ENCODE measurements around the gene GNB1L.

GNB1L gene

GRCh38 chr22:19748991-19749664 lies 105.5 kb downstream of the GNB1L start:
- no peak for DNase-seq (ENCODE audit: low spot score)

GRCh38 chr22:19748139-19748538 lies 106.5 kb downstream of the GNB1L start:
- no peak for DNase-seq (ENCODE audit: low spot score)

- no peak for DNase-seq (ENCODE audit: low spot score)
Observed at GRCh38 chr22:19747551-19747950, 107.1 kb downstream of the GNB1L start.

- DNase-seq (ENCODE audit: low spot score): no peak
Observed at GRCh38 chr22:19746726-19747125, 107.9 kb downstream of the GNB1L start.

DNA sequence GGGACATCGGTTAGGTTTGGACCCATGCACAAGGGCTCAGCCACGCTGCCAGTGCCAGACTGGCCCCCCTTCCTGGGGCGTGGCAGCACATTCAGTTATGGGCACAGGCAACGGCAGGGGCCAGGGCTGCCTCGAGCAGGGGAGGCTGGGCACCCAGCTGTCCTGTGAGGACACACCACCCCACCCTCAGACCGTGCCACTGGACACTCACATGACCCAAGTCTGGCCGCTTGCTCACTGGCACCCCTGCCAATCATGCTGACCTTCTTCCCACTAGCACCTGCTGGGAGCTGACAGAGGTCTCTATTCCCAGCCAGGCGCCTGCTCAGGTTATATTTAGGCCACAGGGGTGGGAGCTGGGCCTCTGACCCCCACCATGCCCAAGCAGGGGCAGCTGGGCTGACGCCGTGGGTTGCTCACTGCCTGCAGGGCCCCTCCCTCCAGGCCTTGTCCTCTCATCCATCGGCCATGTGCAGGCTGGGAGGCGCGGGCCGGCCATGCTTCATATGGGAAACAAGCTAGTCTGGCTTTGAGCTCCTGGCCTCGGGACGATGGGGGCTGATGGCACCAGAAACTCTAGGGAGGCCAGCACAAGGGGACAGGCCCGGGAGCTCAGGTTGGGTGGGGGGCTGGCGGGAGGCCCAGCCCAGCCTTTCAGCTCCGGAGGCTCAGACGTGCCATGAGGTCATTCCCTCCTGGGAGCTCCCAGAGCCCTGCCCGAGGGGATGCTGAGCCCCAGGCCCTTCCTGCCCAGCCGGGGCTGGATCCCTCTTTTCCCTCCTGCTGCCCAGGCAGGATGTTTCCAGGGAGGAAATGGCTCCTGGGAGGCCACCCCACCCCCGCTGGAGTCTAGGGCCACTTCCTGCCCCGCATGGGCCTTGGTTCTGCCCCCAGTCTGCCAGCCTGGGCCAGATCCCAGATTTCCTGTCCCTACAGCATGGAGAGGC lies 109.2 kb downstream of the GNB1L start:
- DNase-seq (ENCODE audit: low spot score): no peak

GRCh38 chr22:19744350-19745006 lies 110.2 kb downstream of the GNB1L start:
- no peak for DNase-seq (ENCODE audit: low spot score)

DNA sequence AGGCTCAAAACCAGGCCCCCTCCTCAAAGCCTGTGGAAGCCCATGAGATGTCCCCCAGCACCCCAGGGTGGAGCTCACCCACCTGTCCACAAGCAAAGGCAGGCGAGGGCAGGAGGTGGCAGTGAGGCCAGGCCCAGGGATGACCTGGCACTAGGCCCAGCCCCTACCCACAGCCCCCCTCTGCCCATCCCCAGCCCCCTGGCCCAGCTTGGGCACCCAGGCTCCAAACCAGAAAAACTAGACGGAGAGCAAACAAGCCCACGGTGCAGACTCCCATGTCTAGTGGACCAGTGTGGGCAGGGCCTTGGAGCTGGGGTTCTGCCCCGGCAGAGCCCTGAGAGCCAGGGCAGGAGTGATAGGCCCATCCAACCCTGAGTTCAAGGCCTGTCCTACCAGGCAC lies 111.0 kb downstream of the GNB1L start:
- no peak for DNase-seq (ENCODE audit: low spot score)

DNA sequence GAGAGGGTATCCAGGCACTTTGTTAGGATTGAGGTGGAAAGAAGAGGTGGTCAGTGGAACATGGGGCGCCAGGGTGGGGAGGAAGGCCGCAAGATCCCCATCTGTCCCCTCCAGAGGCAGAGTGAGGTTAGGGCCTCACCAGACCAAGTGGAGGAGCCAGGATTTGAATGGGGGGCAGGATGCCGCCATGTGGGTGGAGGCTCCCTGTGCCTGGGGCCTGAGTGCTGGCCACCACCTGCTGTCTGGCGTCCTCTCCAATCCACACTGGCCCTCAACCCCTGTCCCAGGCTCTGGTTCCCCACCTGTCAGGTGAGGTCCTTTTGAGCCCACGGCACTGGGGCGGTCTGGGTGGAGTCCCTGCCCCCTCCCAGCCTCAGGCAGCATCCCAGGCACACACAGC lies 111.6 kb downstream of the GNB1L start:
- no peak for DNase-seq (ENCODE audit: low spot score)

DNA sequence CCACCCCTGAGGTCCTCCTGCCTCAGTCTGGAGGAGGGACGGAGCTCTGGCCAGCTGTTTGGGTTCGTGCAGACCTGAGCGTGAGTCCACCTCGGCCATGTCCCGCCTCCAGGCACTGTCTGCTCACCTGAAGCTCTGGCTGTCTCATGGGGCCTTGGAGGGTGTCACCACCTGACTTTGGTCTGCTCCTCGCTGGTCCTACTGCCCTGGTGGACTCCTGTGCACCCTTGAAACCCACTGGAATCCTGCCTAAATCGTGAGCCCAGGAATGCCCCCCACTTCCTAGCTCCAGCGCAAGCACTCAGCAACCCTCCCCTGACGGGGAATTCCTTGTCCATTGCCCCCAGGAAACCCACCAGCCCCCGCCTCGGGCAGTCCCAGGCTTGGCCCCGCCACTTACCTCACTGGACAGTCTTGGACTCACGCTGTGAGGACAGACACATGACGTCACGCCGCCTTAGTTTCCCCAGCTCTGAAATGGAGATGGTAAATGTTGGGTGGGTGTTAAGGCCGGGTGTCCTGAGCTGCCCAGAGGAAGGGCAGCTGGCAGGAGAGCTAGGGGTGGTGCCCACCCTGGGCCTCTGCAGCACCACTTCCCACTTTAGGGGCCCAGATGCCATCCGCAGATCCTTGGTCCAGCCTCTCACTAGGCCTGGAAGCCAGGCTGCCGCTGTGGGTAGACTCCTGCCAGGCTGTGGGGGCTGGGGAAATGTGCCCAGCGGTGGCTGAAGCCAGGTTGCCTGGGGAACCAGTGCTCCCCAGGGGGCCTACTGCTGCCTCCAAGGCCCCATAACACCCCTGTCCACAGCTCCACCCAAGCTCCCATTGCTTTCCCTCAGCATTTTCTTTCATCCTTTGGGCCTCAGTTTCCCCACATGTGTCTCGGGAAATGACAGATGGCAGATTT lies 112.3 kb downstream of the GNB1L start:
- DNase-seq (ENCODE audit: low spot score): no peak

- no peak for DNase-seq (ENCODE audit: low spot score)
Observed at GRCh38 chr22:19741053-19741452, 113.6 kb downstream of the GNB1L start.

- no peak for DNase-seq (ENCODE audit: low spot score)
Observed at GRCh38 chr22:19740586-19740985, 114.1 kb downstream of the GNB1L start.

- no peak for DNase-seq (ENCODE audit: low spot score)
Observed at GRCh38 chr22:19739911-19740449, 114.7 kb downstream of the GNB1L start.

DNA sequence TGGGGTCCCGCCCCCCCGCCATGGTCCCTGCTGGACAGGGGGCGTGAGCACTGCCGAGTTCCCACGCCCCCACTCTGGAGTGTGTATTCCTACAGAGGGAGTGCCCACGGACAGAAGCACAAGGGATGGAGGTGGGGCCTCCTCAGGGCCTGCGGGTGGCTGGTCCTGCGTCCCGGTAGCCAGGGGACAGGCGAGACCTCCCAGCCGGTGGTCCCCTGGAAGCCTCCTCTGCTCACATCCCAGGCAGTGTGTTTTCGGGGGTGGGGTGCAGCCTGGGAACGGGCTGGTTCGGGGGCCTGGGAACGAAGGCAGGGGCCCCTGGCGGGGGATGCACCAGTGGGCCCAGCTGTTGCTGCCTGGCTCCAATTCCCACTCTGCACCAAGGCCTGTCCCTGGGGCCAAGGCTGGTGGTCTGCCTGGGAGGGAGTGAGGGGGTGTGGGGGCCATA lies 115.2 kb downstream of the GNB1L start:
- no peak for DNase-seq (ENCODE audit: low spot score)

DNA sequence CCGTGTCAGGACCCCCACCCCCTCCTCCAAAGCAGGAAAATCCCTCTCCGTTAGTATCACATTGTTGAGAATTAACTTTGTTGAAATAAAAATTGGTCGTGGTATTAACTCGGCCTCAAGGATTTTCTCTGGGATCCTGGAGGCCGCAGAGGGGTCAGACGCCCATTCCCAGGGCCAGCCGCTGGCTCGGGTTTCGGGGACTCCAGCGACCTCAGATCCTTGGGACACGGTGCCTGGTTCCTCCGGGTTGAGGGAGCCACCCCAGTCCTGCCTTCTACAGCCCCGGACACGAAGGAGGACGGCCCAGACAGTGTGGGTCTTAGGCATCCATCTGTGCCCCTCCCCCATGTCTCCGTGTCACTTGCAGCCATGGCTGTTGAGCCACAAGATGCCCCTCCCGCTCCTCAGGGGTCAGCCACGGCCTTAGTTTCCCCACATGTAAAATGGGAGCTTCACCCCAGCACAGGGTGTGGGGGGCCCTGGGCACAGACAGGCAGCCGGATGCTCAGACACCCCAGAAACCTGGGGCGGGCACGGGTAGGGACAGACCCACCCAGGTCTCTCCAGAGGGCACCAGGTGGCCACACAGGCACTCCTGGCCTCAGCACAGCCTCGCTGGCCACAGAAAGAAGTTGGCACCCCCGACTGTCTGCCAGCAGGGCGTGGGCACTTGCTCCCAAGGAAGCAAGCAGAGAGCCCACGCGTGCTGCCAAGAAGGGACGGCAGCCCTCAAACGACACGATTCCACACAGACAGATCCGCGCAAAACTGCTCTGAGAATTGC lies 115.8 kb downstream of the GNB1L start:
- DNase-seq (ENCODE audit: low spot score): no peak

DNA sequence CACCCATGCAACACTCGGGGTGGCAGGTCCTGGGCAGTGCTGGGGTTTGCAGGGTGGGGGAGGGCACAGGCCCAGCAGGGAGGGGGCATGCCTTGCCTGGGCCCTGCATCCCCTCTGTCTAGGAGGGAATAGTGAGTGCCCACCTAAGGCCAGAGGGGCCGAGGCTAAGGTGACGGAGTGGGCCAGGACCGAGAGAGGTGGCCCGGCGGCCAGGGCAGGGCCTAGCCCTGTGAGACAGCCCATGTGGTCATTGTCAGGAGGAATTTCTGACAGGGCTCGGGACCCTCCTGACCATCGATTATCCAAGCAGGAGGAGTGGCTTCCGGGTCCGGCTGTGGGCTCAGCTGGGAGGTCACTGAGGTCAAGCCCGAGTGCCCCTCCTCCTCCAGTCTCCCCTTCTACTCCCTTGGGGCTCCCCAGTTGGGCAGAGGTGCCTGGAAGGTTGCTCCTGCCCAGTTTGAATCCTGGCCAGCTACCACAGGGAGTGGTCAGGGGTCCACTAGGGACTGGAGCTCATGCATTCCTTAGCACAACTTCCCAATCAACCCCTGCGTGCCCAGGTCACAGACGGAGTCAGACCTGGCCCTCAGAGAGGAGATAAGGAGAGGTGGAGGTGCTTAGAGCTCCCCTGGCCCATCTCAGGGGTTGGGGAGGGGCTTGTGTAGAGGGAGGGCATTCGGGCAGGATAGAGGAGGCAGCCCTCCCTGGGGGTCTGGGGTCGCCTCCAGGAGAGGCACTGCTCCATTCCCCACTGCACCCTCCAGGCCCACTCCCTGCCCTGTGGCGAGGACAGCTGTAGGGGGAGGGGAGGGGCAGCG lies 116.6 kb downstream of the GNB1L start:
- DNase-seq (ENCODE audit: low spot score): no peak

GRCh38 chr22:19735665-19736510 lies 118.8 kb downstream of the GNB1L start:
- DNase-seq (ENCODE audit: low spot score): no peak

DNA sequence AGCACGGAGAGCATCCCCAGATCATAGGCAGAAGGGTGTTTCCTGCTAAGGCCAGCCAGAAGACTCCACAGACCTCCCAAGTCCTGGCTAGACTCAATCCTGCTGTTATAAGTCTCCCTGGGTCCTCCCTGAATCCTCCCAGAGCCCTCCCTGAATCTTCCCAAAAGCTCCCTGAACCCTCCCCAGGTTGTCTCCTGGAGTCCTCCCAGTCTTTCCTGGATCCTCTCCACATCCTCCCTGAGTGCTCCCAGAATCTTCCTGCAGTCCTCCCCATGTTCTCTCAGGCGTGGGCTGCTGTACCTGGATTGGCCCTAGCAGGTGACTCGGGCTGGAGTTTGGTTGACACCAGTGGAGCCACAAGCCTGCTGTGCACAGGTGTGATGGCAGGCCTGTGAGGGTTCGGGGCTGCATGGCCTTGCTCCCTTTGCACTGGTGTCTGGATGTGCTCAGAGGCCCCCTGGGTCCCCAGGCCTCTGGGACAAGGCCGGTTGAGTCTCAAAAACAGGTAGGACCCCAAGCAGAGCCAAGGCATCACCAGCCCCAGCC lies 119.8 kb downstream of the GNB1L start:
- no peak for DNase-seq (ENCODE audit: low spot score)

- DNase-seq (ENCODE audit: low spot score): no peak
Observed at GRCh38 chr22:19734163-19734562, 120.5 kb downstream of the GNB1L start.

Data from globus pallidus (tissue), 1 donor.